GM03348 (cell line): Measurements from ENCODE around the gene CDC20.

Source experiments
- DNase-seq: peaks from one replicate; pipeline ENCODE4 v3.0.0; 2012; ENCODE audit warnings: low spot score

CDC20 gene

DNA sequence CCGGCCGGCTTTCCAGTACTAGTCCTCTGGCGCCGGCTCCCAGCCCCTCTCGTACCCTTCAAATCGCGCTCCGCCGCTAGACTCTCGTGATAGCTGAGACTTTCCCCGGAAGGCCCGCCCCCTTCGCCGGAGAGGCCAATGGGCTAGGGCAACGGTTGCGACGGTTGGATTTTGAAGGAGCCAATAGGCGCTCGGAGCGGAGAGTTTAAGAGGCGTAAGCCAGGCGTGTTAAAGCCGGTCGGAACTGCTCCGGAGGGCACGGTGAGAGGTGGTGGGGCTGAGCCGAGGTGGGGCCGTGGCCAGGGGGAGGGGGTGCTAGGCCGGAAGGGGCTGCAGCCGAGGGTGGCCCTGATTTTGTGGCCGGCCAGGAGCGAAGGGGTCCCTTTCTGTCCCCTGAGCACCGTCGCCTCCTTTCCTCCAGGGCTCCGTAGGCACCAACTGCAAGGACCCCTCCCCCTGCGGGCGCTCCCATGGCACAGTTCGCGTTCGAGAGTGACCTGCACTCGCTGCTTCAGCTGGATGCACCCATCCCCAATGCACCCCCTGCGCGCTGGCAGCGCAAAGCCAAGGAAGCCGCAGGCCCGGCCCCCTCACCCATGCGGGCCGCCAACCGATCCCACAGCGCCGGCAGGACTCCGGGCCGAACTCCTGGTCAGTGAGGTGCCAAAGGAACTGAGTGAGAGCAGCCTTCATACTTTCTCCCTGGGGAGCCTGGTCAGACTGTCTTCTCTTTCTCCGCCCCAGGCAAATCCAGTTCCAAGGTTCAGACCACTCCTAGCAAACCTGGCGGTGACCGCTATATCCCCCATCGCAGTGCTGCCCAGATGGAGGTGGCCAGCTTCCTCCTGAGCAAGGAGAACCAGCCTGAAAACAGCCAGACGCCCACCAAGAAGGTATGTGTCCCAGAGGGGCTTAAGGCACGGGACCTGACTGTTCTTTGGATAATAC is at the start of gene CDC20:
Gene CDC20, plus strand, starts transcription at position 236 of the 948 bp plus-strand sequence. Its CDS starts 235 bp downstream, at position 471.
- DNase-seq: peak; percentile 97

GRCh38 chr1:43309405-43310025 is 49.3 kb upstream of the CDC20 start:
- no peak for DNase-seq

DNA sequence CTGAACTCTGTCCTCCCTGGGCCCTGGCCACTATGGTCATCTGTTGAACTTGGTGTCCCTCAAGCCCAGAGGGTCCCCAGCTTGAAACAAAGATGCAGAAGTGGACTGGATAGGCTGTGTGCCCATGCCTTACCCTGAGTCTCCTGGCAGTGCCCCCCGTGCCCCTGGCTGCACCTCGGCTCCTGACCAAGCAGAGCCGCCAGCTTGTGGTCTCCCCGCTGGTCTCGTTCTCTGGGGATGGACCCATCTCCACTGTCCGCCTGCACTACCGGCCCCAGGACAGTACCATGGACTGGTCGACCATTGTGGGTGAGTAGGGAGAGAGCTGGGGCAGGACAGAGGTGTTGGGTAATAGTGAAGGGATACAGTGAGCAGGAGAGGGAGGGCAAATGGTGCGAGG is 47.3 kb upstream of the CDC20 start:
- no peak for DNase-seq

DNA sequence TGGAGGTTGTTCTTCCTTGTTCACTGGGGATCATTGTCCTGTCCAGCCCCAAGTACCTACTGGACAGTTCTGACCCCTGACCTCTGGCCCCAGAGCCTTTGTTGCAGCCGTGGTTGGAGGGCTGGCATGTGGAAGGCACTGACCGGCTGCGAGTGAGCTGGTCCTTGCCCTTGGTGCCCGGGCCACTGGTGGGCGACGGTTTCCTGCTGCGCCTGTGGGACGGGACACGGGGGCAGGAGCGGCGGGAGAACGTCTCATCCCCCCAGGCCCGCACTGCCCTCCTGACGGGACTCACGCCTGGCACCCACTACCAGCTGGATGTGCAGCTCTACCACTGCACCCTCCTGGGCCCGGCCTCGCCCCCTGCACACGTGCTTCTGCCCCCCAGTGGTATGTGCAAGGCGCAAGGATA is 46.6 kb upstream of the CDC20 start:
- no peak for DNase-seq

DNA sequence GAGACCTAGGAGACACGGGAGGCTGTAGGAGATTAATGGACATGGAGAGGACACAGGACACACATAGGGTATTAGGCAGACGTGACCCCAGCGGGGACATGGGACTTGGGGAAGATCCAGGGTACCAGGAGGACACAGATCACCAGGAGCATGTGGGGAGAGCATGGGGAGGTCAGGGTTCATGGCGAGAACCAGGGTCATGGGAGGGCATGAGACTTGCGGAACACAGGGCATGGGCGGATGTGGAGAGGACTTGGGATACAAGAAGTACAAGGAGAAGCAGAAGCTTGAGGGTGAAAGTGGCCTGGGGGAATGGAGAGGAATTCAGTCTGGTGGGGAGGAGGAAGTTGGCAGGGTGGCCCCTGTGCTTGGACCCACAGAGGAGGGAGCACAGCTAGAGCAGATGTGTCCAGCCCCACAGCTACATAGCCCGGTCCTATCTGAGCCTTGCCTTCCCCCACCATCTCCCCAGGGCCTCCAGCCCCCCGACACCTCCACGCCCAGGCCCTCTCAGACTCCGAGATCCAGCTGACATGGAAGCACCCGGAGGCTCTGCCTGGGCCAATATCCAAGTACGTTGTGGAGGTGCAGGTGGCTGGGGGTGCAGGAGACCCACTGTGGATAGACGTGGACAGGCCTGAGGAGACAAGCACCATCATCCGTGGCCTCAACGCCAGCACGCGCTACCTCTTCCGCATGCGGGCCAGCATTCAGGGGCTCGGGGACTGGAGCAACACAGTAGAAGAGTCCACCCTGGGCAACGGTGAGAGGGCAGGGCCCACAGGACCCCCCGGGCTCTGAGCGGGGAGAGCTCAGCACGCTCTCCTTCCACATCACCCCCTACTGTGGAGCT is 45.9 kb upstream of the CDC20 start:
- no peak for DNase-seq

- no peak for DNase-seq
Measured at GRCh38 chr1:43313771-43314170, 45.0 kb upstream of the CDC20 start.

- no peak for DNase-seq
Measured at GRCh38 chr1:43314233-43314632, 44.5 kb upstream of the CDC20 start.

DNA sequence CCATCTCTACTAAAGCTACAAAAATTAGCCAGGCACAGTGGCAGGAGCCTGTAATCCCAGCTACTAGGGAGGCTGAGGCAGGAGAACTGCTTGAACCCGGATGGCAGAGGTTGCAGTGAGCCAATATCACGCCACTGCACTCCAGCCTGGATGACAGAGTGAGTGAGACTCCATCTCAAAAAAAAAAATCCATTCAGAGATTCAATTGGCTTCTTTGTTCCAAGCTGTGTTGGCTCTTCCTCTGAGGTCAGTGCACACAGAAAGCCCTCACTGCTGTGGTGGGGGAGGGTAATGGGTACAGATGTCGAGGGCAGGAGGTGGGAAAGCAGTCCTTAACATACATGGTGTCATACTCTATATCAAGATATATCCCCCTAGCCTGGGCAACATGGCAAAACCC is 43.3 kb upstream of the CDC20 start:
- no peak for DNase-seq

DNA sequence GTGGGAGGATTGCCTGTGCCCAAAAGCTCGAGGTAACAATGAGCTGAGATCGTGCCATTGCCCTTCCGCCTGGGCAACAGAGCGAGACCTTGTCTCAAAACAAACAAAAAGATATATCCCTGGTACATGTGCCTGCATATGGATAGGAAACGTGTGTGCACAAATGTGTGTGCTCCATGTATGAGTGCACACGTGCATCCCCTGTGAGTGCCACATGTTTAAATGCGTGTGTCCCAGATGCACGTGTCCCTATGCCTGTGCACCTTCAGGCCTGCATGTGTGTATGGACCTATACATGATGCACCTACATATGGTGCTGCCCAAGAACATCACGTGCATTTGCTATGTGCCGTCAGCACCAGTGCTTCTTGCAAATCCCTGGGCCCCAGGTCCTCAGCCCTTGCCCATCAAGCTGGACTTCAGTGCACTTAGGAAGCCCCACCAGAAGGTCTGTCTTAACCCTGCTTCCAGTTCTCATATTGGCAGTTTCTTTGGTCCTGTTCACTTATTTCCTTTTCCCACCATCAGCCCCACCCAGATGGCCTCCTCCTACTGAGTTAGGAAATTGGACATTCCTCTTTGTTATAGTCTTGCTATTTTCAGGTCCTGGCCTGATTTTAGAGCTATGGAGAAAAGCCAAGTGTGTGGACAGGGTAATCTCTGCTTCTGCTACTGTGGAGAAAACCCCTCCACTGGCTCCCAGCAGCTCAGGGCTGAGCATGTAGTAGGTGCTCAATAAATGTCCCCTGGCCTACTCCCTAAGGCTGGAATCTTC is 42.6 kb upstream of the CDC20 start:
- no peak for DNase-seq

- no peak for DNase-seq
Measured at GRCh38 chr1:43316738-43317520, 41.9 kb upstream of the CDC20 start.

- no peak for DNase-seq
Measured at GRCh38 chr1:43317817-43318471, 40.8 kb upstream of the CDC20 start.

DNA sequence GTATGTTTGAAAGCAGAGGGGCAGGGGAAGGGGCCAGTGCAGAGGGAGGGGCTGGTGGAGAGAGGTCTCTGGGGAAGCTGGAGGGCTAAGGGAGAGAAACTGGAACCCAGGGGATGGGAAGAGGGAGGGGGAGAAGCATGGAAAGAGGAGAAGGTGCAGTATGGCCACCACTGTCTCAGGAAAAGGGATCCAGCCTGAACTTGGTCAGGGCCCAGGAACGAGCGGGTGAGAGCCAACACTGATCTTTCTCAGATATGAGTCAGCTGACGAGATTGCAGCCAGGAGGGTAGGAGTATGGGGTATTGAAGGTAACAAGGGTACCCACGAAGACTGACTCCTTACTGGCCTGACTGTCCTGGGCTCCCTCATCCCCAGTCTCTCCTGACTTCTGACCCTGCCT is 40.0 kb upstream of the CDC20 start:
- DNase-seq: no peak

- no peak for DNase-seq
Measured at GRCh38 chr1:43319288-43319687, 39.5 kb upstream of the CDC20 start.

DNA sequence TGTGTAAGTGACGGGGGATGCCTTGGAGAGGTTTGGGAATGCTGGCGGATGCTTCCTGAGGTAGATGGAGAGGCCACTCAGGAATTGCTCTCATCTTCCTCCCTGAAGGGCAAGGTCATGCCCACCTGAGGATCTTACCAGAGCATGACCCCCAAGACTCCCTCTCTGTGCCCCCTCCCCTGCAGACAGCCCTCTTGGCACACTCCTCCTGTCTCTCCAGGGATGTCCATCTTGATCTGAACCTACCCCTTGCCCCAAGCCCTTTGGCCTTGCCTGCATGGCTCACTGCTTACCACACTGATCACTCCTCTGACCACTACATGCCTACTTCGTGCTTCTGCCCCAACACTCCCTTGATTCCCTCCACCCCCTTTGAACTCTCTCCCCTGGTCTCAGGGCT is 39.0 kb upstream of the CDC20 start:
- no peak for DNase-seq

- no peak for DNase-seq
Measured at GRCh38 chr1:43321331-43321891, 37.4 kb upstream of the CDC20 start.

GRCh38 chr1:43322506-43322905 is 36.3 kb upstream of the CDC20 start:
- DNase-seq: no peak

DNA sequence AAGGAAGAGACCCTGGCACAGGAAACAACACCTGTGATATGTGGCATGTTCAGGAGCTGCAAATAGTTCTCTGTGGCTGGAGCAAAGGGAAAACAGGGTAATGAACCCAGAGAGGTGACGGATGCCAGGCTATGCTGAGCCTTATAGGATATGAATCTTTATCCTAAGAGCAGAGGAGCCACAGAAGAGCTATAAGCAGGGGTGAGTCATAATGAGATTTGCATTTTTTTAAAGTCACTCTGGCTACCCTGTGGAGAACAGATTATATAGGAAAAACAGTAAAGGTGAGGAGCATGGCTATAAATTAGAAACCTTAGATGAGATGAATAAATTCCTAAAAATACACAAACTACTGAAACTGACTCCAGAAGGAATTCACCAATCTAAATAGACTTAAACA is 34.0 kb upstream of the CDC20 start:
- no peak for DNase-seq

DNA sequence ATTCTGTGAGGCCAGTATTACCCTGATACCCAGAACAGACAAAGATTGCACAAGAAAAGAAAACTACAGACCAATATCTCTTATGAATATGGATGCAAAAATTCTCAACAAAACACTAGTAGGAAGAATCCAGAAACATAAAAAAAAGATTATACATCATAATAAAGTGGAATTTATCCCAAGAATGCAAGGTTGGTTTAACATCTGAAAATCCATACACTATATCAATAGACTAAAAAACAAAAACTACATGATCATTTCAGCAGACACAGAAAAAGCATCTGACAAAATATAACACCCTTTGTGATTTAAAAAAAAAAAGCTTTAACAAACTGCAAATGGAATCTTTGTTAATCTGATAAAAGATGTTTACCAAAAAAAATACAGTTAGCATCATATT is 33.4 kb upstream of the CDC20 start:
- DNase-seq: no peak

GRCh38 chr1:43327549-43328292 is 31.1 kb upstream of the CDC20 start:
- DNase-seq: no peak
